COLO668 (cell line): ENCODE measurements around the gene RNF5.
"Not testable (repeated sequence)": the region's sequence is repeated elsewhere in the genome, so short reads cannot be mapped to it uniquely, and the experiment has no call there.

ENCODE experiments used
- DNase-seq: peaks from one replicate; lab custom pipeline; 2025; ENCODE audit not compliant: unreplicated experiment; lab: John Stamatoyannopoulos, UW

The RNF5 gene, protein sequence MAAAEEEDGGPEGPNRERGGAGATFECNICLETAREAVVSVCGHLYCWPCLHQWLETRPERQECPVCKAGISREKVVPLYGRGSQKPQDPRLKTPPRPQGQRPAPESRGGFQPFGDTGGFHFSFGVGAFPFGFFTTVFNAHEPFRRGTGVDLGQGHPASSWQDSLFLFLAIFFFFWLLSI

DNA sequence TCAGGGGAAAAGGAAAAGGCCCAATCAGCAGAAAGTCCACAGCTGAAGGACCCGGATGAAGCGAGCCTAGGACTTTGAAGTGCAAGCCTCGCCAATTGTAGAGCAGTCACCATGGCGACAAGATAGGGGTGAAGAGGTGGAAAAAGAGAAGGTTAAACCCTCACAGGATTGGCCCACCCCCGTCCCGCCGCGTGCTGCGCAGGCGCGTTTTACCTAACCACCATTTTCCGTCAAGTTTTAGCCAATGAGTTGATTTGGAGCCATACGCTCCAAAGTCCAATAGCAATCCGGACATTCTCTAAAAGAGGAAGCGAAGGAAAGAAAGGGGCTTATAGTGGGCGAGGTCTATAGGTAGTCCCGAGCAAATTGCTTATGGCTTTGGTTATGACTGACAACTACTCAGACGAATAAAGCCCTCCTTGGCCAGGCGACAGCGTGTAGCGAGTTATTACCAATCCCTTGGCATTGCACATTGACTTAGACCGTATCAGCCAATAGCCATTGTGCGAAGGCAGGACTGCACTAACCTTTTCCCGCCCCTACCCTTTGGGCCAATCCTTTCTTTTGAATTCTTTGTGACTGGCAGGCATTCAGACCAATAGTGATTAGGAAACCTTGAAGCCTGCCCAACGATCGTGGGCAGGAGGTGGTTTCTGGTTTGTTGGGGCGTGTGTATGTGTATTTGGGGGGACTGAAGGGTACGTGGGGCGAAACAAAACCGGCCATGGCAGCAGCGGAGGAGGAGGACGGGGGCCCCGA, at the start of gene RNF5:
TSS of gene RNF5 (plus strand) at position 618 of the 759 bp plus-strand sequence. CDS start at position 725, 107 bp downstream.
- DNase-seq: peak; percentile 91

GRCh38 chr6:32128751-32129296, 49.4 kb upstream of the RNF5 start:
- DNase-seq: no peak

GRCh38 chr6:32129297-32130088, 48.7 kb upstream of the RNF5 start:
- DNase-seq: no peak

DNA sequence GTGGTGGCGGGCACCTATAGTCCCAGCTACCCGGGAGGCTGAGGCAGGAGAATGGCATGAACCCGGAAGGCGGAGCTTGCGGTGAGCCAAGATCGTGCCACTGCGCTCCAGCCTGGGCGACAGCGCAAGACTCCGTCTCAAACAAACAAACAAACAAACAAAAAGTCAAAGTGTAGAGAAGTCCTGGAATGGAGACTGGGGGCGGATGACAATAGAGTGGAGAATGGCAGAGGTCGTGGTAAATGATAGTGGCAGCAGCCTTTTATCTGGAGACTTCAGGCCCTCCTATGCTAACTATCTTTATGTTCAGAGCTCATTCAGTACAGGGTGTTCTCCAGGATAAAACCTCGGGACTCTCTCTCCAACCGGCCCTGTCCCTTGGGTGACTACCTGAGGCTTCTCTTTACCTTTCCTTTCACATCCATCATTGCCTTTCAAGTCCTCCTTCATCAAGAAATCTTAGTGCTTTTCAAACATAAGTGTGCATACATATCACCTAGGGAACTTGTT, 46.7 kb upstream of the RNF5 start:
- no peak for DNase-seq

- DNase-seq: no peak
Observed at GRCh38 chr6:32132110-32132509, 46.1 kb upstream of the RNF5 start.

DNA sequence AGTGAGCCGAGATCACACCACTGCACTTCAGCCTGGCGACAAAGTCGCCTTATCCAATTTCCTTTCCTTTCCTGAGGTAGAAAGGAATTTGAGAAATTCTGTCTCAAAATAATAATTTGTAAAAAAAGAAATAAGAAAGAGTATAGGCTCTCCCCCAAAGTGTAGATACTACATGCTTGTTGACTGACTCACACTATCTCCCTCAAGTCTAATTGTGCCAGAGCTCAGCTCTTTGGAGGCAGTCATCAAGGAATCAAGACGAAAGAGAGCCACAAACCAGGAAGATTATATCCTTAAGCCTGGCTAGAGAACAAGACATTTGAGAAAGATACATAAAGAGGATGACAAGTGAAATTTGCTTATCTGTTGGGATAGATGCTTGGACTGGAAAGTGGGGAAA, 44.4 kb upstream of the RNF5 start:
- no peak for DNase-seq

- DNase-seq: no peak
Observed at GRCh38 chr6:32137454-32137853, 40.8 kb upstream of the RNF5 start.

DNA sequence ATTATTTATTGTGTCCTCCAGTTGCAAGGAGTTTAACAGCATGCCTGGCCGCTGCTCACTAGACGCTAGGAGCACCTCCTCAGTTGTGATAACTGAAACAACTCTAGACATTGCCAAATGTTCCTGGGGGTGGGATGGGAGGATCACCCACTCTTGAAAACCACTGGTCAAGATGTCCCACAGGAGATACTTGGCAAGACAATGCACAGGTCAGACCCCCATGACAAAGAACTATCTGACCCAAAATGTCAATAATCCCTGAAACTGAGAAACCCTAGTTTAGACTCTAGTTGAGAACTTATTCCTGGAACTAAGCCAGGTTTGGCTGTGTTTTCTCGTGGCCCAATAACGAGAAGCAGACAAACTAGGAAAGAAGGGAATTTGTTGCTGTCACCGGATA, 38.6 kb upstream of the RNF5 start:
- no peak for DNase-seq

DNA sequence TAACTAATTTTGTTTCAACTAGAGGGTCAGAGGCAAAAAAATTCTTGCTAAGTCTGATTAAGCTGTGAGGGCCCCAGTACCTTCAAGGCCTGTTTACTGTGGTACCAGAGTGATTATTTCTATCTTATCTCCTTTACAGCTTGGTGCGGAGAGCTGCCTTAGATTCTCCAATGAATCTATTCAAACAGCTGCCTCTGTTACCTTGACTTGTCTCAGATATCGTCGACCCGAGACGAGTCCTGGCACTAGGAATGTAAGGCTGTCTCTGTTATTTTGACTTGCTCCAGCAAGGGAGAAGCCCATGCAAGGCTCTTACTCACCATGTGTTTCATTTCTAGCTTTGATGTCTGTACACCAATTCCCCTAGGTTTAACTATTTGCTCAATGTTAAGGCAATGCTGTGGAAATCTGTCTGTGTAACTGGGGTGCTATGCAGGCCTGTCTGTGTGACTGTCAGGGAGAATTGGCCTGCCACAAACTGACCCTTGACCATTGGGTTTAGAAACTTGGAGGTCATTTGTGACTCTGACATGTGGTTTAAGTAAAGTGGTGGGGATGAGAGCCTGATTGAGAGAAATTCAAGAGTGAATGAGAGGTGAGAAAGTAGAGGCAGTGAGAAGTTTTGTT, 37.7 kb upstream of the RNF5 start:
- DNase-seq: no peak

GRCh38 chr6:32144238-32144637, 34.0 kb upstream of the RNF5 start:
- DNase-seq: not testable (repeated sequence)

DNA sequence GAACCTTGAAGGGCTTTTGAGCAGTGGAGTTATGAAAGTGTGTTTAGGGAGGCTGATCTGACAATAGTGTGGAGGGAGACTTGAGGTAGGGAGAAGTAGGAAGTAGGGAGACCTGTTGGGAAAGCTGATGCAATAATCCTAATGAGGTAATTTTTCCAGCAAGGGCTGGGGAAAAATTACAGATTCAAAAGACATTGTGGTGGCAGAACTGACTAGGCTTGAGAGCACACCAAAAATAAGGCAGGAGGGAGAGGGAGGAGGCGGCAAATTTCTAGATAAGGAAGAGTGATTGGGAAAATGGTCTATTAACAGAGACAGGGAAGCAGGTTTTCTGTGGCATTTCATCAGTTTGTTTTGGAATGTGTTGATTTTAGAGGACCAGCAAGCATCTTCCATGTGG, 31.9 kb upstream of the RNF5 start:
- no peak for DNase-seq

GRCh38 chr6:32146687-32147086, 31.5 kb upstream of the RNF5 start:
- no peak for DNase-seq

DNA sequence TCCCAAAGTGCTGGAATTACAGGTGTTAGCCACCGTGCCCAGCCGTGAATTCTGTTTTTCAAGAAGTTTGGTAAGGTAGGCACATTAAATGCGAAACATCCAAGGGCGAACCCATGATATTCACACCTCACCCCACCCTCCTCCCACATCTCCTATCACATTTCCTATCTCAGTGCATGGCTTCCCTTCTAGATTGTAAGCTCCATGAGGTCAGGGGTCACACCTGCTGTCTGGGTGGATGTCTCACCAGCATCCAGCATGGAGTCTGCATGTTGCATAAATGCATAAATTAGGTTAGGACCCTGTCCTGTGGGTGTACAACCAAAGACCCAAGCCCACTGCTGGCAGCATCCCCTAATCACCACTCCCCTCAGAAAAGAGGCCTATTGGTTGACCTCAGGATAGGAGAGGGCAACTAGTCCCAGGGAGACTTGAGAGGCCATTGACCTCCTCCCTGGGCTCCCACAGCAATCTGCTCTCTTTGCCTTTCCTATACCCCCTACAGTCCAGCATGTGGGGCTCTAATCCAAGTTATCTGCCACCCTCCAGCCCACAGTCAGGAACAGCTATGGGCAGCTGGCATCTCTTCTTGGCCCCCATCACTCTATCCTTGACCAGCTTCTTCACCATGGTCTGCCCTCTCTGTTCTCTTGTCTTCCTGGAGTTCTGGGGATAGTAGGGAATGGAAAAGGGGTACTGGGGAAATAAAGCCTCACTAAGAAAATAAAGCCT, 30.6 kb upstream of the RNF5 start:
- DNase-seq: no peak

DNA sequence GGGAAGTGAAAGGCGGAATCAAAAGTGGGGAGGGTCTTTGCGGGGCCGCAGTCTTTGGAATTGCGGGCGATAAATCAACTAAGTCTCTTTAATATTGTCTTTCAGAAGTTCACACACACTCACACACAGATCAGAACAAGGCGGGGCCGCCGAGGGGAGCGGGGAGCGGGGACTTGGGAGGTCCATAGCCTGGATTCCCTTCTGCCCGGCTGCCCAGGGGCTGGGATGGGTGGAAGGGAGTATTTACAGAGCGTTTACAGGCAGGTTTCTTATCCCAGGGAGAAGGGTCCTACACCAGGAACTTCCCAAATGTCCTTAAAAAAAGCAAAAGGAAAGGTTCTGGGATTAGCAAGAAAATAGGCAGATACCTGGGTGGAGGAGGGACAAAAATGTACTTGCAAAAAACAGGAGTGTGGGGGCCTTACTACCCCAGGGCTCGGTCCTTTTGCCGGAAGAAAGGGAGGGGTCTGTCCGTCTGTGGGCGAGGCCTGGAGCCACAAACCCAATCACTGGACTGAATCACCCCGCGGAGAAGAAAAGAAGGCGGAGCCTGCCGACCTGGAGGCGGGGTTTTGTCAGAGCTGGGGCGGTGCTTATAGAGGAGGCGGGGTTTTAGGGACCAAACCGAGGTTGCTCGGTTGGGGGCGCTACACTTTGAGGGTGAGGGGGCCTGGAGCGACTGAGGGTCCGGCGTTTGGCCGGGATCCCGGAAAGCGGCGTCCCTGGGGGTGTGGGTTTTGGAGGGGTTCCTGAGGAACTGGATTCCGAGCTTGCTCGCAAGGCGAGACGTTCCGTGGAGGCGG, 29.7 kb upstream of the RNF5 start:
- DNase-seq: no peak

DNA sequence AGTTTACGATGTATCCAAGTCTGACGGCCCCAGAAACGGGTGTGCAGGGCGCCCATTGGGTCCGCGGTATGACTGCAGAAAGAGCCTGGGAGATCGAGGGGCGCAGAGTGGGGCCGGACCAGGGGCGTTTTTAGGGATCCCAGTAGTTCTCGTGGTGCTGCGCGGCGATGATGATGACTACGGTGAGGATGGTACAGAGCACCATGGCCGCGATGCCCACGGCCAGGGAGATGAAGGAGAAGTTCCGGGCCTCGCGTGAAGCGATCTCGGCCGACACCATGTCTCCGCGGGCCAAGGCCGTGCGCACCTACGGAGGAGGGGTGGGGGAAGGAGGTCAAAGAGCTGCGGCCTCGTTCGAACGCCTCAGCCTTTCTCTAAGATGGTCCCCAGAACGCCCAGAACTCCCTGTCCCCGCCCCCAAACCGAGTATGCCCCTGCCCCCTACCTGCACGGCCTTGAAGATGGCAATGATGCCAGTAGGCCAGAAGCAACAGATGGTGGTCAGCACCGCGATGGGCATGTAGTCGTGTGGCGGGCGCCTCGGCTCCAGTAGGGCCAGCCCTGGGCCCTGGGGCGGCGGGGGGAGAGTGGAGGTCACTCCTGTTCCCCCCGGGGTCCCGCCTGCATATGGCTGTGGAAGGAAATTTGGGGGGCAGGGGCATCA, 29.0 kb upstream of the RNF5 start:
- no peak for DNase-seq

GRCh38 chr6:32149932-32150870, 28.0 kb upstream of the RNF5 start:
- DNase-seq: no peak

- no peak for DNase-seq
Observed at GRCh38 chr6:32151181-32151862, 26.9 kb upstream of the RNF5 start.
